Body of pancreas (tissue), 4 donors: ENCODE measurements around the gene MAPK8IP3.

ENCODE experiments used
- POLR2A ChIP-seq, 3 donors: fragments of 450-650 bp; IDR thresholded peaks; one replicate each; pipeline ENCODE4 v1.6.1; 2016; ENCODE audit warnings: antibody characterized with exemption in 3 of 3, mild to moderate bottlenecking in 2 of 3
- TF ChIP-seq, protein P1 (sequence below), 7 experiments: fragments of 450-650 bp in 4 of 7; fragments of 200-600 bp in 3 of 7; sonication (generic) in 3 of 7; IDR thresholded peaks; one replicate each; pipeline ENCODE4 v1.5.1; 2016 to 2019; ENCODE audit warnings: antibody characterized with exemption in 7 of 7

- TF ChIP-seq, protein P1, sequence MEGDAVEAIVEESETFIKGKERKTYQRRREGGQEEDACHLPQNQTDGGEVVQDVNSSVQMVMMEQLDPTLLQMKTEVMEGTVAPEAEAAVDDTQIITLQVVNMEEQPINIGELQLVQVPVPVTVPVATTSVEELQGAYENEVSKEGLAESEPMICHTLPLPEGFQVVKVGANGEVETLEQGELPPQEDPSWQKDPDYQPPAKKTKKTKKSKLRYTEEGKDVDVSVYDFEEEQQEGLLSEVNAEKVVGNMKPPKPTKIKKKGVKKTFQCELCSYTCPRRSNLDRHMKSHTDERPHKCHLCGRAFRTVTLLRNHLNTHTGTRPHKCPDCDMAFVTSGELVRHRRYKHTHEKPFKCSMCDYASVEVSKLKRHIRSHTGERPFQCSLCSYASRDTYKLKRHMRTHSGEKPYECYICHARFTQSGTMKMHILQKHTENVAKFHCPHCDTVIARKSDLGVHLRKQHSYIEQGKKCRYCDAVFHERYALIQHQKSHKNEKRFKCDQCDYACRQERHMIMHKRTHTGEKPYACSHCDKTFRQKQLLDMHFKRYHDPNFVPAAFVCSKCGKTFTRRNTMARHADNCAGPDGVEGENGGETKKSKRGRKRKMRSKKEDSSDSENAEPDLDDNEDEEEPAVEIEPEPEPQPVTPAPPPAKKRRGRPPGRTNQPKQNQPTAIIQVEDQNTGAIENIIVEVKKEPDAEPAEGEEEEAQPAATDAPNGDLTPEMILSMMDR (IDR thresholded peaks at IDR 0.05) = no peak
- TF ChIP-seq POLR2A (IDR thresholded peaks at IDR 0.05) = no peak
Observed at GRCh38 chr16:1787056-1787321, 81.0 kb downstream of the MAPK8IP3 start.
